DMS114 treated with DMSO at 0.1 percent for 48 hours (cell line): ENCODE measurements around the gene DGKE.

Experiments used
- DNase-seq: peaks from one replicate; lab custom pipeline; 2025; ENCODE audit not compliant: unreplicated experiment; lab: John Stamatoyannopoulos, UW

The DGKE gene

DNA sequence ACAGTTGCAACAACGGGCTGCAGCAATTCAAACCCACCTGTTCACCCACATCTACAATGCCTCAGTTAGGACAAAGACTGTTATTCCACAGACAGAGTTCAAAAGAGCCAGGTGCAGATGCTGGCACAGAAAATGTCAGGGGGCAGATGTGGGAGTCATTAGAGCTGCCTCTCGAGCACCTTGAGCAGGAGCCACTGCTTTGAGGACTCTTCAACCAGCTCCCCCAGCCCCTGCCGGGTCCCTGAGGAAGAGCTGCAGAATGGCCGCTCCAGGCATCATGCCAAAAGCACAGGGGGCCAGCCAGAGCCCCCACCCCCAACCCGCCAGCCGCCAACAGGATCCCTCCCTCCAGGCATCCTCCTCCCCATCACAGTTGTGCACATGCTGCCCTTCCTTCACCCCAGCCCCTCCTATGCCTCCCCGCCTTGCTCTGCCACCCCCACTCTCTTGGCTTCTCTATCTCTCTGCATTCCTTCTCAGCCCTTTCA lies 21.0 kb upstream of the DGKE start:
- DNase-seq: no peak

DNA sequence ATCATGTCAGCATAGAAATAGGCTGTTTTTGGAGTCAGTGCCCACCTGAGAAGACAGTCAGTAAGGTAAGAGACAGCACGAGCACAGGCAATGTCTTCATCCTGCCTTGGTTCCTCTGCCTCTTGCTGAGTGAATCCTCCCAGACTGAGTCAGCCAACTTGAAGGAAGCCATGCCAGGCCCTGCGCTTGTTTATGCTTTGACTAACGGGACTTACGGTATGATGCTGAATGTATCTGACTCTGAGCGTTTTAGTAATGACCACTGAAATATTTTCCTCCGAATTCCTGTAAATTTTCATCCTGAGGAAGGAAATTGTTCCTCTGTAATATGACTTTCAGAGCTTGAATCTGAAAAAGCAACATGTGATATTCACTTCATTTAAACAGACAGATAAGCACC lies 18.2 kb upstream of the DGKE start:
- no peak for DNase-seq

DNA sequence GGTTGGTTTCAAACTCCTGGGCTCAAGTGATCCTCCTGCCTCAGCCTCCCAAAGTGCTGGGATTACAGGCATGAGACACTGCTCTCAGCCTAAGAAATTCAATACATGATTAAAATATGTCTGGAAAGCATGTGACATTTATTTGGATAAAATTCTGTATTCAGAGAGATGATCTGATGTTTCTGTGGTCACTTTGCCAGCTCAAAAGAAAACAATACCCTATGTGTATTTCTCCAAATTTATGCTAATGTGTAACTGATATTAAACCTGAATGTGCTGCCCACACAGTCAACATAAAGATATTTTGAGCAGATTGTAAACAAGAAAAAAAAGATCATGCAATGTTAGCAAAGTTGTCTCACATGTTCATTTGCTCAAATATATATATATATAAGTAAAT lies 16.9 kb upstream of the DGKE start:
- no peak for DNase-seq

DNA sequence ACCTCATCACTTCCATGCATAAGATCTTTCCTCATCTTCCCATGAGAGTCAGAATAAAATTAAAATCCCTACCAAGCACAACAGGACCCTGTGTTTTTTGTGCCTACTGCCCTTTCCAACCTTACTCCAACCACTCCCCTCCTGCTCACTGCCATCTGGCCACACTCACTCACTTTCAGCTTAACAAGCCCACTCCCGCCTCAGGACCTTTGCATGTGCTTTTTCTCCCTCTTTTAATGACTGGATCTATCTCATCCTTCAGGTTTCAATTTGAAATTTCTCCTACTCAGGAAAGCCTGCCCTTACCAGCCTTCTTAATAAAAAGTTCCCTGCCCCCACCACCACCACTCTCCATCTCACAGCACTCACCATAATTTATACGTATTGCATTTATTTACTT lies 14.9 kb upstream of the DGKE start:
- no peak for DNase-seq

DNA sequence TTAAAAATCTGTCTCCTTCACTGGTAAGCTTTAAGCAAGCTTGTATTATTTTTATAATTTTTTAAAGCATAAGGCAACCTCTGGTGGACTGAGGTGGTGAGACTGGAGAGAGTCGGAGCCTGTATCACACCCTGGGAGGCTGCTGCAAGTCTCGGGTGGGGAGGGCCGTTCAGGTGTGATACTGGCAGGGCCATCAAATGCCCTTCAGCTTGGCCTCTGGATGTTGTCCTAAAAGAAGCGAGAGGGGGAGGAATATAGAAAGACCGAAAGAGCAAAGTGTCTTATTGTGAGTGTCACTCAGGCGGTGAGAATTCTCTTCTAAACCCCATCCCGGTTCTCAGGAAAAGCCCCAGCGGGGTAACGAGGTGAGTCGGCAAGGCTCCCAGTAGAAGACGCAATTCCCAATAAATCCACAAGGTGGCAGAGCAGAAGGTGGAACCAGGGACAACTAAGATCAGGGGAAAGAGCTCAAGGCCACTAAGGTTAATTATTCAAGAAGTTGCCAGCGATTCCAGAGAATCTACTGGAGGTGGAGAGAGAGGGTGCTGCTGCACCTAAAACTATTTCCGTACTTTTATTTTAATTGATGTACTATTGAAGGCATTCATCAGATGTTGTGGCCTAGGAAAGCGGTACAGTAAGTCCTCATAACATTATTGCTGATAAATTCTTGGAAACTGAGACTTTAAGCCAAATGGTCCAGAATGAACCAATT lies 14.4 kb upstream of the DGKE start:
- peak; percentile 64 for DNase-seq

DNA sequence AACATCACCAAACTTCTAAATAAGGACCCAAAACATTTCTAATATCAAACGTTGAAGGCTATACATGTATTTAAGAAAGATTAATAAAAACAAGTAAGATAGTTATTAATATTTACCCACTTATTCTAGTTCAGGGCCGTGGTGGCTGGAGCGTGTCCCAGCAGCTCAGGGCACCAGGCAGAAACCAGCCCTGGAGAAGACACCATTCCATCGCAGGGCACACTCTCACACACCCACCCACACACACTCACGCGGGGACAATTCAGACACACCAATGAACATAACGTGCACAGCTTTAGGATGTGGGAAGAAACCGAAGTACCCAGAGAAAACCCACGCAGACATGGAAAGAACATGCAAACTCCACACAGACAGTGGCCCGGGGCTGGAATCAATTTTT lies 13.7 kb upstream of the DGKE start:
- DNase-seq: no peak

DNA sequence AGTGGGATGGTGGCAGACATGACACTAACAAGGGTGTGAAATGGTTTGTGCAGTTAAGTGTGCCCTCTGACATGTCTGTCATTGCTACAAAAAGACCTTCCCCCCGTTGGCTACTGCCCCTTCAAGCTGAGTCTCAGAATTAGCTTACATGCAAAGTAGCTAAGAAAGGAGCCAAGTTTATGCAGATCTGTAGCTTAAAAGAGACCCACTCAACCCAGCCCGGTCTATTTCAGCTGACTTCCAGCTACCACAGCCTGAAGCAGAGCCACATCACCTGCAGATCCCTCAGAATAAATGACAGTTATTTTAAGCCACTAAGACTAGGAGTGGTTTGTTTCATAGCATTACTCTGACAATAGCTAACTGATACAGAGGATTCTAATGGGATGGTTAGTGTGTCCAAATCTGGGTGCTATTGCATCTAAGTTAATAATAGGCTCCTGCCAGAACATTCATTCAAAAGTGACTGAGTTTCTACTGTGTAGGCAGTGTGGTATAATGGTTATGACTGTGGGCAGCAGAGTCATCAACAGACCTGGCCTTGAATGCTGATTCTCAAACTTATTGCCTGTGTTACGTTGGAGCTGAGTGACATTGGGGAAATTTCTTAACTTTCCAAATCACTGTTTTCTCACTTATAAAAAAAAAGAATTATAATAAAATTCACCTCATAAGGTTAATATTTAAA lies 12.0 kb upstream of the DGKE start:
- no peak for DNase-seq

DNA sequence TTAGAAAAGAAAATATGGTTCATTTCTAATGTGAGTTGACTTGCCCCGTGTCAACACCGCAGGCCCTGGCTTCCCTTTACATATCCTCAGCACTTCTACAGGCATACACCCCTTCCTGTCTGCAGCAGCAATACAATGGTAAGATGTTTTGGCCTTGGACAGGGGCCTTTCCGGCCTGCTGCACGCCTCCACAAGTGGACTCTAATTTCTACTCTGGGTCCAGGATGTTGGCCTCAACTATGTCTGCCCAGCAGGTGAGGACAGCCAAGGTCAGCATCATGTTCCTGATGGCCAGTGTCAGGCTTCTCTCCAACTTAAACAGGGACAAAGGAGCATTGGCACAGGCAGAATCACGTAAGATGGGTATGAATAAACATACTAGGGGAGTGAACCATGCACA lies 11.2 kb upstream of the DGKE start:
- DNase-seq: no peak

DNA sequence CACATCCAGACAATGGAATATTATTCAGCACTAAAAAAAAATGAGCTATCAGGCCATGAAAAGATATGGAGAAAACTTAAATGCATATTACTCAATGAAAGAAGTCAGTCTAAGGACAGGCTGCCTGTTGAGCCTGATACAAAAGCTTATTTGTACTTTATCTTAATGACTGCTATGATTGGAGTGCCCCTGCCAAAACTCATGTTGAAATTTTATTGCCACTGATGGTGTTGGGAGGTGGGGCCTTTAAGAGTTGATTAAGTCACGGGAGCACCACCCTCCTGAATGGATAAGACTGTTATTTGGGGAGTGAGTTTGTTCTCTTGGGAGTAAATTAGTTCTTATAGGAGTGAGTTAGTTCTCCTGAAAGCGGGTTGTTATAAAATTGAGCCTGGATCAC lies 10.1 kb upstream of the DGKE start:
- DNase-seq: no peak

DNA sequence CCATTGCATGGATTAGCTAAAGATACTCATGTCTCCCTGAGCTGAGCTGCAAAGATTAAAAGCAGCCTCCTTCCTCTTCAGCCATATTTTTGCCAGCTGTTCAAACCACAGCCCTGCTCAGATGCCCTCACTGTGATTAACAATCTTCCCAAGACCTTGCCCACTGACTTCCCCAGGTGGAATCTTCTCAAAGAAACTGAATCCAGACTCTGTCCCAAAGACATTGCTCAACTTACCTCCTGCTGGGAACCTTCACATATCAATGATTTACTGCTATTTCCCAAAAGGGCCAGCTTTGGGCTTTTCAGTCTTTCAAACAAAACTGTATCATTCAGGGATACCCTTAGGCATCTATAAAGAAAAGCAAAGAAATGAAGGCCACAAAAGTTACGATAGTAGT lies 9.4 kb upstream of the DGKE start:
- DNase-seq: no peak

DNA sequence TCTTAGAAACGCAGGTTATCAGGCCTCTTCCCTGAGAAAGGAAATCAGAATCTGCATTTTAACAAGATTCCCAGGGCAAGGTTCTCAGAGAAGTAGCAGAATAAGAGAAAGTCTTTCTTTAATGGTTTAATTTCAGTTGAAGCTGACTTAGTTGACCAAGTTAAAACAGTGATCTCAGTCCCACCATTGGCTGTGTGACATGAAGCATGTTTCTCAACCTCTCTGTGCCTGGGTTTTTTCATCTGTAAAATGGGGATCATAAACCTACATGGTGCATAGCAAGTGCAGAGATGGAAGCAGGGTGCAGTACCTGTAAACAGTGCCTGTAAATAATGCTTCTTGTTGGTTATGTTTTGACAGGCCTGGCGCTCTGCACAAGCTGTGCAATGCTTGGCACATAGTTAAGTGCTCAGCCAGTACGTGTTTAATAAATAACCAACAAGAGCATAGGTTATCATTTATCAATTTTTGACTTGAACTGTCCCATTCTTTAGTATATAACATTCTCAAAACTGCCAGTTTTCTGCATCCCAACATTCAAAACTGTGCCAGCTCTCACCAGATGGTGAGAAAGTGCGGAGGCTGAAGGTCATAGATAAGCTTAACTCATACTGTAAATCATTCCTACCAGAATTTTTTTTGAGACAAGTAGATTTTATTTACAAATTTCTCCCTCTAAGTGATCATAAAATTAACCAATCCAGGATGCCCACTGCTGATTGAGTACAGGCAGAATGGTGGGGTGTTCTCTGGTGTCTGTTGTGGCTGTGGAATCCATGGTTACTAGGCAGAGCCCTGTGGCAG lies 7.1 kb upstream of the DGKE start:
- DNase-seq: no peak

DNA sequence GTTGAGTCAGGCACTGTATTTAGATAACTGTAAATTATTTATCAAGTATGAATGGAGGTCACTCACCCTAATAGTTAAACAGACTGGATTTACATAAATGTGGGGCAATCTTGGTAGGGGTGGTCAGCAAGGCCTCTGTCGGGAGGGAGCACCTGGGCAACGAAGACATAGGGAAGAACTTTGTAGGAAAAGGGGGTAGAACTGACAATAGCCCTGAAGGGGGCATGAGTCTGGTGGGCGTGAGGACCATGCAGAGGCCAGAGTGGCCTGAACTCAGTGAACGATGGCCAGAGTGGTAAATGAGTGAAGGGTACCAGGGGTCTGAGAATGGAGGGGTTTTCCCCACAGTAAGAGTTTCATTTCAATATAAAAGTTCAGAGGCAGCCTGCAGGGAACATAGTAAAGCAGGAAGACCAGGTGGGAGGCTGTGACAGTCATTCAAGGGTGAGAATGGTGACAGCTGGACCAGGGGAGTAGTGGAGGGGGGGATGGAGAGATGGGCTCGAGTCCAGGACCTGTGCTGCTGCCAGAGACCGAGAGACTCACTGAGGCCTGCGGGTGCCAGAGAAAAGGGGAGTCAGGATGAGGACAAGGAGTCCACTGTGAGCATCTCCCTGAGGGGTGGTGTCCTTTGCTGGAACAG lies 3.1 kb upstream of the DGKE start:
- DNase-seq: no peak

DNA sequence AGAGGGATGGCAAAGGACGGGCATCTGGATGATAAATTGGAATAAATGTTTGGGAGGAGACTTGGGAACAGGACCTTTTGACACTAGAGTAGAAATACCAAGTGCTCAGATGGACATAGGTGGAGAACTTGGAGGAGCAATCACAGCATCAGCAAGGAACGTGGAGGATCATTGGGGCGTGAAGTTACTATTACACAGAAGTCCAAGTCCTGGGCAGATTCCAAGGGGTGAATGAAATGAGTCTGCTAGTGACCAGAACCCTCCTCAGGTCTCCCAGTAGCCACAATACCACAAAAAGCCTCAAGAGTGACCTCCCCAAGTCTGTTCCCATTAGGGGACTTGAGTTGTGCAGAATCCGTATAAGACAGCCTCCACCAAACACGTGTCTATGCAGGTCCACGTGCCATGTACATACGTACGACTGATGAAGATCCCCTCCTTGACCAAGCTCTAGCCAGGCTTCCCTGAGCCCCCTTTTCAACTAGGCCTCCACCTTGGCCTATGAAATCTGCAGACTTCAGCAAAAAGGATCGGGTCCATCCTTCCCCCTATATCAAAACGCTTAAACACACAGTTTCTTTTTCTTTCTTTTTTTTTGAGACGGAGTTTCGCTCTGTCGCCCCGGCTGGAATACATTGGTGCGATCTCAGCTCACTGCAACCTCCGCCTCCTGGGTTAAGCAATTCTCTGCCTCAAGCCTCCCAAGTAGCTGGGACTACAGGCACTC lies 2.4 kb upstream of the DGKE start:
- DNase-seq: no peak

DNA sequence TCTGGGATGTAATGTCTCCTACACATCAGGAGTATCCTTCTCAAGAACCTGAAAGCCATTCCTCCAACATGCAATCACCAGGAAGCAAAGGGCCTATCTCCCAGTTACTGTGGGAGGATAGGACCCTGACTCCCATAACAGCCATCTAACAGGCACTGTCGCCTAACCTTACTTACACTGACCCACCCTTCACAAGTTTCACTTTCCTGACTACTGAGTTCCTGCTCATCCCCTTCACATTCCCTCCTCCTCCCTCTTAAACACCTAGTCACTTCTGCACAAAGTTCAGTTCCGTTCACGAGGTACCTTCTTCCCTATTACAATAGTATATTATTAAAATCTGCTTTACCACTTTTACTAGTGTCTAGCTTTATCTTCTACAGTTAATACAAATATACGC lies 1.5 kb upstream of the DGKE start:
- no peak for DNase-seq

DNA sequence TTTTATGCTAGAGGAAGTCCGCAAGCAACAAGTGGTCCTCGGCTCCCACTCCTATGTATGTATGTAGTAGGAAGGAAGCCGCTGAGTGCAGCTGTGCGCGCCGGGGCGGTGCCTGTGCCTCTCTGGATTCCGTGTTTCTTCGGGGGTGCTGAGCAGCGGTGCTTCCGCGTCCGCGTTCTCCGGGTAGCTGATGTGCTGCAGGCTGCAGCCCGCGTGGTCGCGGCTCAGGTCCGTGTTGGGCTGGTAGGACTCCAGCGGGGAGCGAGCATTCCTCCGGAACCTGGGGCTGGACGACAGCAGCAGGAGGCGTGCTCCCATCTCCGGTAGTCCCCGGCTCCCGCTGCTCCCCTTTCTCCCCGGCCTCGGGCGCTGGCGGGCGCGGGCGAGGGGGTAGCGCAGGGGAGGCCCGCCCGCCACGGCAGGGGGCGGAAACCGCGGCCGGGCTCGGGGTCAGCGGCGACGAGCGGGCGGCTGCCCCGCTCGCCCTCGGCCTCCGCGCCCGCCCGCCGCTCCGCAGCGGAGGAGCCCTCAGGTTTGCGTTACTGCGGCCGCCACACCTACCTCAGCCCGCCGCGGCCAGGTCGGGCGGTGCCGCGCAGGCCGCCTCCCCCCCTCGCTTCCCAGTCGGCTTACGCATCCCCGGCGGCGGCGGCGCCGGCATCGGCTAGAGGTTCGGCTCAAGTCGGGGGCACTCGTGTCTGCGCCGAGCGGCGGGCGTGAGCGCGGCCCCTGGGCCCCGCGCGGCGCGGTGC lies 718 bp upstream of the DGKE start:
- no peak for DNase-seq

DNA sequence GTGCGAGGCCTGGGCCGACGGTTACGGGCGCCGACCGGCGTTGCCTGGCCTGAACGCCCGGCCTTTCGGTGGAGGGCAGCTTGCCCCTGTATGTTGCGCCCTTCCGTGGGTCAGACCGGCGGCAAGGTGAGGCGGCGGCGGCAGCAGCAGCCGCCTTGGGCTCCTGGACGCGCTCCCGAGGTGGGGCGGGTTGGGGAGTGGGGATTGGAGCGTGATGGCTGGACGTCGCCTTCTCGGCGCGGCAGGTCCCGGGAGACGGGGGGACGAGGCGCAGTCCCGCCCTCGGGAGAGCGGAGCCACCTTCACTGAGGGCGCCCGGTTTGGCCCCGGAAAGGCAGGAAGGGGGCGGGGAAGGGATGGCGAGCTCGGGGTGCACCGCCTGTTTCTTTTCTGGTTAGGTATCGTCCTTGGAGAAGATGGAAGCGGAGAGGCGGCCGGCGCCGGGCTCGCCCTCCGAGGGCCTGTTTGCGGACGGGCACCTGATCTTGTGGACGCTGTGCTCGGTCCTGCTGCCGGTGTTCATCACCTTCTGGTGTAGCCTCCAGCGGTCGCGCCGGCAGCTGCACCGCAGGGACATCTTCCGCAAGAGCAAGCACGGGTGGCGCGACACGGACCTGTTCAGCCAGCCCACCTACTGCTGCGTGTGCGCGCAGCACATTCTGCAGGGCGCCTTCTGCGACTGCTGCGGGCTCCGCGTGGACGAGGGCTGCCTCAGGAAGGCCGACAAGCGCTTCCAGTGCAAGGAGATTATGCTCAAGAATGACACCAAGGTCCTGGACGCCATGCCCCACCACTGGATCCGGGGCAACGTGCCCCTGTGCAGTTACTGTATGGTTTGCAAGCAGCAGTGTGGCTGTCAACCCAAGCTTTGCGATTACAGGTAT lies 671 bp downstream of the DGKE start:
- DNase-seq: no peak

DNA sequence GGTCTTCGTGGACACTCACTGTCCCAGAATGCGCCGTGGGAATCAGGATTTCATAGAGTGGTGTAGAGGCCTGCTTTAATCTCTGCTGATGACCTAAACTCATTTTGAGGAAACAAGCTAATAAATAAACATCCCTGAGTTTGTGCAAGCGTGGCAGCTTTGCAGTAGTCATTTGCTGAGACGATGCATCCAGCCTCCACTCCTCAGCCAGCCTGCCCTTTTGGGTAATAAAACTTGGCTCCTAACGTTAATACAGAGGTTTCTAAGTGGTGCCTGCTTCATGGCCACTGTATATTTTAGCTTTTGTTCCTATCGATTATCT lies 1.3 kb downstream of the DGKE start:
- no peak for DNase-seq

DNA sequence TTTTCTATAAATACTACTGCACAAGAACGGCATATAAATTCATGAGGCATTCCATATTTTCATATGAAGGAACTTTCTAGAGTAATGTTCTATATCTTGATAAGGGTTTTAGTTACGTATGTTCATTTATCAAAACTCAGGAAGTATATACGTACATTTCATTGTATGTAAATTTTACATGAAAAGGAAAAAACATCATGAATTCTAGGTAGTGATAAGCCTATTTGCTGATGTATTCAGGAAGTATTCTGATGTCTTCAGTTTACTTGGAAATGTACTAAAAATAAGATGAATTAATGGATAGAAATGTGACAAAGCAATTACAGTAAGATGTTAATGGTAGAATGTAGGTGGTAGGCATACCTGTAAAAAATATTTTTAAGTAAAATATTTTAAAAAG lies 4.7 kb downstream of the DGKE start:
- DNase-seq: no peak

DNA sequence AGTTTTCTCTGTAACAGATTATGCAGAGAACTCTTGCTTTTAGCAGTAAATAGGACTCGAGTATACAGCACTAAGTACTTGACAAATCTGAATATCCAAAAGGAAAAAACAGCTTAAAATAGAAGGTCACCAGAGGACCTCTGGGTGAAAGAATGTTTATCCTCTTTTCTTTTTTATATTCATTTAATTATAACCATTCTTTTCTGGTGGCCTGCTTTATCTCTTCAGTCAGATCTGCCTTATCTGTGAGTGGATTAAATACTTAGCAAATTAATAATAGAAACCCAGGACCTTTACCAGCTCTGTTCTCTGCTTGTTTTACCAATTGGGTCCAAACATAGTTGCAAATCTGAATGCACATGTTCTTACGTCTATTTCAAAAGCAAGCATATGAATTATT lies 8.6 kb downstream of the DGKE start:
- no peak for DNase-seq
